ENCODE results near the gene SPINK4.

Gene SPINK4

DNA sequence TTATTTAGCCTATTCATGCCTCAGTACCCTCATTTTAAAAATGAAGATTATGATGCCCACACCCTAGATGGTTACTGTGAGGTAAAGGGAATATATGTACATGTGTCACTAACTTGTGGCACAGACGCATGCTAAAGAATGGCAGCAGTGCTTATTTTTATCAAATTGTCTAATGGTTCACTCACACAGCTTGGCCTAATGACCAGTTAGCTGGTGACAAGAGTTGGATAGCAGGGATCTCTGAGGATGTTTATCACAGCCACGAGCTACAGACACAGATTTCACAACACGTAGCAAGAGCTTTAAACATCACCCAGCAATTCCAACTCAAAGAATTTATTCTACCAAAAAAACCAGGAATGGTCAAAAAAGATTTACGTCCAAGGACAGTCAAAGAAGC, 17.3 kb downstream of the SPINK4 start:
- DNase-seq (ENCODE audit: low read depth in 2 of 2) = no peak

DNA sequence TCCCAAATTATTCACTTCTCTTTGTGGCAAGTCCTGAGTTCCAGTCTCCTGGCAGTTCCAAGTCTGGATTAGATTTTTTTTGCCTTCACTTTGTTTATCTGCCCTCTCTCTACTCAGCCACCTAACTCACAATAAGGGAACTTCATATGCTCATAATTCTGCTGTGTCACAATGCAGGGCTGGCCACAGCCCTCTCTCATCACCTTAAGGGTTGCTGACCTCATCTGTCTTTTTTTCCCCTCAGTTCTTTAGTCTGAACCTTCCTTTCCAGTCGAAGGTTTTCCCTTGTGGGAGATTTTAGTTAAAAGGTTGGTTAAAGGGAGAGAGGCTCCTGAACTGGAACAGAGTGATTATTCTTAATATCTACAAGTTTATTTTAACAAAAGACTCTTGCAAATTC, 20.4 kb downstream of the SPINK4 start:
- no peak for DNase-seq (ENCODE audit: low read depth in 2 of 2)

DNA sequence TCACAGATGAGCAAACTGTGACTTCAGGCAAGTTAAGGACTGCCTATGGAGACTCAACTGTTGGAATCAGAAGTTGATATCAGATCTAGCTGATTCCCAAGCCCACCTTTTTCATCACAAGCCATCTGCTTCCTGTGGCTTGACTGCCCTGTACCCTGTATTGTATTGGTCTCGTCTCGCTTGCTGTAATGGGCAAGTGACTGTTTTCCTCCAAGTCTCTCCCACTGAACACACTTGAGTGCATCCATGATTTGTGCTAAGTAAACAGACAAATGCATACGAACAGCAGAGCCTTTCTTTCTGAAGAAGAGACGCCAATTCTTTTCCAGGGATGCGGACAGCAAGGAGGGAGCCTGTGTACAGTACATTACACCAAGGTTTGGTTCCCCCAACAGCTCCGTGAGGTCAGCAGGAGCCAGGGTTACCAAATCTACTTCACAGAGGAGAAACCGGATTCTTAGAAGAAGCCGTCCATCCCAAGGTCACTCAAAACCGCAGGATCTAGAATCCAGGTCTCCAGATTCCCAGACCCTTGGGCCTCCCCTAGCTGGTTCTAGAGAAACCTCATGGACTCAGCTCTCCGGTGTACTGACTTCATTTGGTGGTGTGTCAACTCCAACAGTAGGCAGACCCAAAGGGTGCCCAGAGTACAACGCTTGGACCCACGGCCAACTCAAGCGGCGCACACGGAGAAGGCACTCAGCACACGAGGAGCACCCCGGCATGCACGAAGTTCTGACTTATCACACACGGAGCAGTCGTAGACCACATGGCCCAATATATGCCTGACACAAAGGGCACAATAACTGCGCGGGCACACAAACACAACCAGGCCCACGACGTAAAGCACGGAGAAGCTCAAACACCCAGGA, 23.4 kb downstream of the SPINK4 start:
- no peak for DNase-seq (ENCODE audit: low read depth in 2 of 2)

DNA sequence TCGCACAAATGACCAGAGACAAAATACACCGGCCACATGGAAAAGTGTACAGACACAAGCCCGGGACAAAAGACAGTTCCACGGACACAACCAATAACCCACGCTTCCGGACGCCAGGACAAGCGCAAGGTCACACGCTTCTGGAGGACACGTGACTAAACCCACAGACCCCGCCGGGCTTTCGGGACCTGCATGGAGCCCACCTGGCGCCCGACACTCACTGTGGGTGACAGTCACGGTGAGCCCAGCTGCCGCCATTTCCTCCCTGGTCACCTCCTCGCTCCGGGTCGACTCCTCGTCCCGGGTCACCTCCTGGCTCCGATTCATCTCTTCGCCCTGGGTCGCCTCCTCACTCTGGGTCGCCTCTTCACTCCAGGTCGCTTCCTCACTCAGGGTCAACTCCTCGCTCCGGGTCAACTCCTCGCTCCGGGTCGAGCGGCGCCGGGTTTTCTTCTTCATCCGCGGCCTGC, 24.1 kb downstream of the SPINK4 start:
- peak in 1 of 2 donors; percentile 20 for DNase-seq (ENCODE audit: low read depth in 2 of 2)

DNA sequence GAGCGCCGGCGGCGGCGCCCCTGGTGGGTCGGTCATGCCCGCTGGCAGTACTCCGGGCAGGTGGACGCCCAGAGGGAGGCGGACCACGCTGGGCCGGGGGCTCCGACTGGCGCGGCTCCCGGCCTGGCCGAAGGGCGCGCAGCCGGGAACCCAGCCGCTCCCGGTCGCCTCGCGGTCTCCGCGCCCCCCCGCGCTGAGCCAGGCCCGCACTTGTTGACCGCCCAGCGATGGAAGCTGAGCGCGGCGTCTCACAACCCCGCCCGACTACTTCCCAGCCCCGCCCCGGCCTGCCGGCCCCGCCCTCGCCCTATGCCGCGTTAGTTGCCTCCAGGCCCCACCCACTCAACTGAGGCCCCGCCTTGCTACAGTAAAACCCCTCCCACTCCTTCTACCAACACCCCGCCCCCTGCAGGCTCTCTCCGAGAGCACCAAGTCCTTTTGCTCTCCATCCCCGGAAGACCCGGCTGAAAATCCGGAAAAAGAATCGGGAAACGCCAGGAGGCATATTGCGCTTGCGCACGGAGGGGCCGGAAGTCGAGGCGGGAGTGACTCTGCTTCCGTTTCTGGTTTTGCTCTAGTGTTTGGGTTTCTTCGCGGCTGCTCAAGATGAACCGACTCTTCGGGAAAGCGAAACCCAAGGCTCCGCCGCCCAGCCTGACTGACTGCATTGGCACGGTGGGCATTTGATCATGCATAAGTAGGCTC, 24.7 kb downstream of the SPINK4 start, which contains the start of the genes BAG1 and CHMP5:
TSS of gene BAG1 (minus strand) at position 236 of the 705 bp plus-strand sequence.
TSS of gene CHMP5 (plus strand) at position 577 of the 705 bp plus-strand sequence. CDS start at position 607, 30 bp downstream.
- DNase-seq (ENCODE audit: low read depth in 2 of 2) = peak; percentile 99

DNA sequence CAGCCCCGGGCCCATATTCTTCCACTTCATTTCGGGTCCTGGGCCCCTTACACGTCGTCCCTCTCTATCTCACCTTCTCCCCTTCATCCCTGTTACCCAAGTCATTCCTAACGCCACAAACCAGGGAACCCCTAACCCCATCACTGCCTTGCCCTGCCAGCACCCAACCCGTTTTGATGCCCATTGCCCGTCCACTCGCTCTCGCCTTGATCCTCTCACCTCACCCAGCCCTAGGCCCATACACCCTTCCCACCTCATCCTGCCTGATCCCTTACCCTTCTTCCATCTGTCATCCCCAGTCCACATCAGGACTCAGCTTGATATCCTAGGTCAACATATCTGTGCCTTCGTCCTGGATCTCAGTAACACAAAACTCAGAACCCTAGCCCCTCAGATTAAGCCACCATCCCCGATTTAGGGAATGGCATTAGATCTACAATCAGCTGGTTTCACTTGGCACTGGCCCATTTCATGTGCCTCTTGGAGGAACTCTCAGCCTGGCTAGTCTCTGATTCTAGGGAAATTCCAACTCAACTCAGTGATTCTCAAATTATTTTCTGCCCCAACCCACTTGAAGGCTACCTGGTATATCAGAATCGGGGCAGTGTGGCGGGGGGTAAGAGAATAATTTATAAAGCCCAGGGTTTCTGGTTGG, 25.4 kb downstream of the SPINK4 start:
- DNase-seq (ENCODE audit: low read depth in 2 of 2) = no peak

DNA sequence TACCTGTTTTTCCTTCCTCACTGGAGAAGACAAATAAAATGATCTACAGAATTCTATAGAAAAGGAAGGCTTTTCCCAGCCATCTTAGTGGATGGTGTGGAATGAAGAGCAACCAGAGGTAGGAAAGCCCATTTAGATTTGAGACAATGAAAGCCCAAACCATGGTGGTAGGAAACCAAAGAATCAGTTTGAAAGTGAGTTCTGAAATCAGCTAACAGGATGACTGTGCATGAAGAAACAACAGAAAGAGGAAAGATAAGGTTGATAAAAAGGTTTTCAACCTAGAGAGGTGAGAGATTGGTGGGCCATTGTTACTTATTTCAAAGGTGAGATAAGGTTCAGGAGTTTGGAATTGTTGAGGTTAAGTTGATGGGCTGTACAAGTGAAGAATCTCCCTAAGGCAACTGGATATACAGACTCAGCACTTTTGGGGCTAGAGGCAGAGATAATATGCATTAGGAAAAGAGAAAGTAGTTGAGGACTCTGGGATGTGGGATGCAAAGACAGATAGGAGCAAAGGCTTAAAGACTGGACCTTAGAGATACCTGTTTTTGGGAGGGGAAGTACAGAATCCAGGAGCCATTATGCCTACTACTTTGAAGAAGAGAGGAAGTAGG, 27.3 kb downstream of the SPINK4 start:
- DNase-seq (ENCODE audit: low read depth in 2 of 2) = no peak

DNA sequence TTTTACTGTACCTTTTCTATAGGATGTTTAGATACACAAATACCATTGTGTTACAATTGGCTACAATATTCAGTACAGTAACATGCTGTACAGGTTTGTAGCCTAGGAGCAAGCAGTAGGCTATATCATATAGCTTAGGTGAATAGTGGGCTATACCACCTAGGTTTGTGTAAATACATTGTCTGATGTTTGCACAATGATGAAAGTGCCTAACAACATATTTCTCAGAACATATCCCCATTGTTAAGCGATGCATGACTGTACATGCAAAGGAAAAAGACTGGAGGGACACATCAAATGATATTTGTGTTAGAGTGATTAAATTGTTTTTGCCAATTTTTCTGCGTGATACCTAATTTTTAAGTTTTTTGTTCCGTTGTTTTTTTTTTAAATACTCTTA, 30.2 kb downstream of the SPINK4 start:
- DNase-seq (ENCODE audit: low read depth in 2 of 2) = no peak

DNA sequence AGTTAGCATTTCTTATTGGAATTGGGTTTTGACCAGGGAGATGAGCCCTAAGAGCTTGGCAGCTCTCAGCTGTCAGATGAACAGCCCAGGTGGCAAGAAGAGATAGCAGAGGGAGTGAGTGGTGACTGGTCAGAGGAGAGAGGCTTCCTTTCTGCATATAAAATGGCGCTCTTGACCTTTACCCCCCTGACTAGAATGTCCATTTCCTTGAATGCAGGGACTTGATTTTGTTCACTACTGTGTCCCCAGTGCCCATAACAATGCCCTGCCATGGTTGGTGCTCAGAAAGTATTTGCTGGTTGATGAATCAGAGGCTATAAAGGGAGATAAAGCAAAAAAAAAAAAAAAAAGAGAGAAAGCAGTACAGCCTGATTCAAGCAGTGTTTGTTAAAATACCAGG, 32.1 kb downstream of the SPINK4 start:
- no peak for DNase-seq (ENCODE audit: low read depth in 2 of 2)

DNA sequence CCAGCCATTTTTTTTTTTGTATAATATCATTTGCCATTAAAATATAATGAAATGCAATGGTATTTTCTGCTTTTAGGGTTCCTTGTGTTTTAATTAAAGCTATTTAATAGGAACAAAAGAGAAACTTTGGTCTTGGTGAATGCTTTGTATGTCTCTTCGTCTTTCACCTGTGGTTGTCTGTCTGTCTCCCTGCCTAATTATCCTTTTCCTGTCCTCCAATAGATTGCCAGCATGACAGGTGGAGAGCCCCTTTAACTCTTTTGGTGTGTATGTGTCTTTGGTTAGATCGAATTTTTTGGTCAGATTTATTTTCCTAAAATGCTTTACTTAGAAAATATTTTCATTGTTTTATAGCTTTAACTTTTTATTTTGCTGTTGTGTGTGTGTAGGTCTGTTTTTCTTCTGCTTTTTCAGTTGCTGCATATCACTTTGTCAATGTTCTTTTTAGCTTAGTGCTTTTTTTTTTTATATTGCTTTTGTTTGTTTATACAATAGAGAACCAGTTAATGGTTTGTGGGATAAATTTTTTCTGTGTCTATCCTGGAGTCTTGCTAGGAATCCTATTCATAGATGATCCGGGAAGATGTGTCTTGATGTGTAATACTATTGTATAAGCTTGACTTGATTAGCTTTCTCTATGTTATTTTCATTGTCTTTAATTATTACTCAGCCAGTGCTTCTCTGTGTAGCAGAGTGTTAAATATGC, 33.5 kb downstream of the SPINK4 start:
- DNase-seq (ENCODE audit: low read depth in 2 of 2) = no peak

DNA sequence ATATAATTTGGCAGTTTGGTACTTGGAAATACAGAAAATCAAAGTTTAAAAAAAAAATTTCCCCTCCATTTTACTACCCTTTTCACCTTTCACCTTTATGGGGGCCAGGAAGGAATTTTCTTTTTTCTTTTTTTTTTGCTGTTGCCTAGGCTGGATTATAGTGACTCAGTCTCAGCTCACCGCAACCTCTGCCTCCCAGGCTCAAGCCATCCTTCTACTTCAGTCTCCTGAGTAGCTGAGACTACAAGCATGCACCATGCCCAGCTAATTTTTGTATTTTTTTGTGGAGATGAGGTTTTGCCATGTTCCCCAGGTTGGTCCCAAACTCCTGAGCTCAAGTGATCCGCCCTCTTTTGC, 34.0 kb downstream of the SPINK4 start:
- no peak for DNase-seq (ENCODE audit: low read depth in 2 of 2)

DNA sequence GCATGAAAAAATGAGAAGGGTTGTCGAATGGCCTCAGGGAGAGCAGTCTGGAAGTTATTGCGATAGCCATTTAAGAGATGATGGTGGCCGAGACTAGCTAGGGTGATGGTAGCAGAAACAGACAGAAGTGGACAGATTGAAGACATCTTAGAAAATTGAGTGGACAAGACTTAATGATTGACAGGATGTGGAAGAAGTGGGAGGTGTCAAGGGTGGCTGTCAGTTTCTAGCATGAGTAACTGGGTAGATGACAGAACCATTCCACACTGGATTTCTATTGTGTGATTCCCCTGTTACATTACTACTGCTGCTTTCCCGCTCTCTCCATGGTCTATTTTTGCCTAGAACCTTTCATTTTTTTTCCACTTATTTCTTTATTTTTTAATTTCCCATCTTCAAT, 37.5 kb downstream of the SPINK4 start:
- DNase-seq (ENCODE audit: low read depth in 2 of 2) = no peak

DNA sequence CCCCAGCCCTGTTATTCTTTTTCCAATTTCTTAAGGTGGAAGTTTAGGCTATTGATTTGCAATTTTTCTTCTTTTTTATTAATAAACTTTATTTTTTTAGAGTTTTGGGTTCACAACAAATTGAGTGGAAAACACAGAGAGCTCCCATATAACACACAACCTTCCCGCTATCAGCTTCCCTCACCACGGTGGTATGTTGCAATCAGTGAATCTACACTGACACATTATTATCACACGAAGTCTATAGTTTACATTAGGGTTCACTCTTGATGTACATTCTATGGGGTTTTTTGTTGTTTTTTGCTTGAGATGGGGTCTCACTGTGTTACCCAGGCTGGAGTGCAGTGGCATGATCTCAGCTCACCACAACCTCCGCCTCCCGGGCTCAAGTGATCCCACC, 45.5 kb downstream of the SPINK4 start:
- DNase-seq (ENCODE audit: low read depth in 2 of 2) = no peak

DNA sequence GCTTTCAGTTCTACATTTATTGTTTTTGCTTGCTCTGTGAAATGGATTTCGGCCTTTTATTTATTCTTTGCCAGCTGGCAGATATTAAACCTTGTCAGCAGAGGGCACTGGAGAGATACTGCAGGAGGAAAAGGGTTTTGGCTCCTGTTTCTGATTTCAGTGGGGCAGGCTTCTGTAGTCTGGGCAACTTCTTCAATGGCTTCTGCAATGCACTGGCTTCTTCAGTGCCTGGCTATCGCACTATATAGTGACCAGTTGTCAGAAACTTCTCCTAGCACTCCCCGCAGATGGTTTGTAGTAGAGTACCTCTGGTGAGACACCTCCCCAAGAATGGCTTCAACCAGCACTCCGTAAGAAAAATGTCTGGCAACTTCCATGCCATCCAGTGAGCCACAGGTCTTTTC, 47.1 kb downstream of the SPINK4 start:
- DNase-seq (ENCODE audit: low read depth in 2 of 2) = no peak

DNA sequence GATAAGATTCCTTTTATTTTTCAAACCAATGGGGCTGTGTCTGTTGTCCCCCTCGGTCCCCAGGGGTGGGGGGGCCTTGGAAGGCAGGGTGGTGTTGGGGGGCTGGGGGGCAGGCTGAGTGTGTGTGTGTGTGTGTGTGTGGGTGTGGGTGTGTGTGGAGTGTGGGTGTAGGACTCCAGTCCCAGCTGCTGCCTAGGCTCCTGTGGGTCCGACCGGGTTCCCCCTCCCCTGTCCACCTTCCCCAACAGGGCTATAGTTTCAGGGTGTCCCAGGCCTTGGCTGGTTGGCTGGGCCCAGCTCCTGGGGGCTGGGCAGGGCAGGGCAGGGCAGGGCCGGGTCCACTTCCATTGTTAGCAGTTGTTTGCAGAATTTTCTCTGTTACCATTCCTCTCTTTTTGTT, 48.3 kb downstream of the SPINK4 start:
- no peak for DNase-seq (ENCODE audit: low read depth in 2 of 2)

DNA sequence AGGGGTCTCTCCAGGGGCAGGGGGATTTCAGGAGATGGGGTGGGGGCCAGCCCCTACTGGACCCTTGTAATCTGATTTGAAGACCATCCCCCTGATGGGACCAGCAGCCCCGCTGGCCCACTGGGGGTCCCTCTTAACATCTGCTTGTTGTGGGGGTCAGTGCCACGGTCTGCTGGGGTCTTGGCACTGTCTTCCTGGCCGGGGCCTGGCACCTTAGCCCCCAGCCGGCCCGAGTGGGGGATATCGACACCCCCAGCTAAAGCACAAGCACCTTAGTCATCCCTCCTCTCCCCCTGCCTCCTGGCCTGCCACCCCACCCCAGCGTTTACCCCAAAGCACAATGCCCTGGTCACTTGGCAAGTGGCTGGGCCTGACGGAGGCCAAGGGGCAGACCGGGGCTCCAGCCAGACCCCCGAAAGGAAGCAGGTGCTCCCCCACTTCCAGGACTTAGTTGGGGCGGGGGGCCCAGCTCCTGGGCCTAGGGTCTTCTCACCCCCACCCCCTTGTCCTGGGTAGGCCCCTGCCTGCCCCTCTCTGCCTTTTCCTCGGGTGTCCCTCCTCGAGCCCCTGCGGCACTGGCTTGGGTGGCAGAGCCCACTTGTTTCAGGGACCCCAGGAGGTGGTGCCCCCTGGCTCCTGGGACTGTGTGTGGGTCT, 49.0 kb downstream of the SPINK4 start:
- no peak for DNase-seq (ENCODE audit: low read depth in 2 of 2)

DNA sequence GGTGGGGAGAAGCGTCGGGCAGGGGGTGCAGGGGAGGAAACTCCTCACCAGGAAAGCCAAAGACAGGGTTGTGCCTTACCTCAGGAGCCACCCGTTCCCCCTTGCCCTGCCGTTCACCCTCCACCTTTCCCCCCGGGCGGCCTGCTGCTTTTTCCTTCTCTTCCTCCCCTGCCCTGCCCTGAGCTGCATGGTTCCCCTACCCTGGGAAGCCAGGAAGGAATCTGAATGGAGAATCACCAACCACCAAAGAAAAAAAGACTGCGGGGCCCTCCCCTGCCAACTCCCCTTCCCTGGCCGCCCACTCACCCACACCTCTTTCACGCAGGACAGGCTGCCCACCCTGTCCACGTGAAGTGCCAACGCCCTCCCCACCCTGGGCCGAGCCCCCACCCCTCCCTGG, 49.5 kb downstream of the SPINK4 start:
- DNase-seq (ENCODE audit: low read depth in 2 of 2) = no peak

DNA sequence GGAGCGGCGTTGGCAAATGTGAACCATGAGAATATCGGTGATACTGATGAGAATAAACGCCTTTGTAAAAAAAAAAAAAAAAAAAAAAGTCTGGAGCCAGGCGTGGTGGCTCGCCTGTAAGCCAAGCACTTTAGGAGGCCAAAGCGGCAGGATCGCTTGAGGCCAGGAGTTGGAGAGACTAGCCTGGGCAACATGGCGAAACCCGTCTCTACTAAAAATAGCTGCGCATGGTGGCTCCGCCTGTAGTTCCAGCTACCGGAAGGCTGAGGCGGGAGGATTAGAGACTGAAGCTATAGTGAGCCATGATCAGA, 49.9 kb downstream of the SPINK4 start:
- no peak for DNase-seq (ENCODE audit: low read depth in 2 of 2)

DNA sequence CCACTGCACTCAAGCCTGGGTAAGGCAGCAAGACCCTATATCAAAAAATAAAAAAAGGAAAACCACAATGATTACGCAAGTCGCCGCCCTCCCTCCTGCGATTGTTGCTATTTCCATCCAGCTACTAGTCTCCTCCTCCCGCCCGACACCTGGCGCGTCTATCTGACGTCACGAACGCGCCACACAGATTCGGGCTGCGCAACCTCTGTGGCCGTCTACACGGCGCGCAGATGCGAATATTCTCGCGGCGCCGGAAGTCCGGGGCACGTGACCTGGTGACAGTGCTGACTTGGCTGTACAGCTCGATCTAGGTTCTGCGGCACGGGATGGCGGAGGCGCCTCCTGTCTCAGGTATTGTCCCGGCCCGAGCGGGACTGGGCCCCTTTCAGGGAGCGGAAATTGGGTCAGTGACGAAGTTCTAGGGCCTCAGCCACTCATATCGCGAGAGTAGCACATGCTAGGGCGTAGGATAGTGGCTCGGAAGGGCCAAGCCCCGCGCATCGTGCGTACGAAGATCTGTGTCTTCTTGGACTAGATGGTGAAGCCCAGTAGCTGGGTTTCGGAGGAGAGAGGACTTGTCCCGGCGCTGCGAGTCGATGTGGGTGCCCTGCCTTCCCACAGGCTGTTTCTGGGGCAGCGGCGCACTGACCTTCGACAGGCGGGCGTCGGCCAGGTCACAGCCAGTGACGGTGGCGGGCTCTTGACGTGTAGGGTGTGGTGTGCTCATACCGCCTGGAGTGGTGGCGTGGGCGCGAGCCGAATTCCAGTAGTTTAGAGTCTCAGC, 50.5 kb downstream of the SPINK4 start, which contains the start of gene NFX1:
TSS of gene NFX1 (plus strand) at position 270 of the 784 bp plus-strand sequence. CDS start at position 327, 57 bp downstream.
- peak; percentile 97 for DNase-seq (ENCODE audit: low read depth in 2 of 2)

DNA sequence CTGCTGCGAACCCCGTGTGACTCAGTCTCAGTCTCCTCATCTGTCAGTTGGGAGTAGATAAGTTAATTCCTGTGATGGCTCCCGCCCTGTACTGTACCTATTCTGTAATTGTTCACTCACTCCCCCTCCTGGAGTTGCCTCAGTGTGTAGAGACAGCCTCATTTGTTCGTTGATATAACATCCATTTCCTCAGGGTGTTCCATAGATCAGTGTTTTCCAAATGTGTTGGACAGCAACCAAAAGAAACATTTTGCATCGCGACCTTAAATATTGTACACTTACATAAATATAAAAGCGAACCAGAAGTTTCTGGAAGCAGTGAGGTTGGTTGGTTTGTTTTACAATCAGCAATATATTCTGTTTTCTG, 51.0 kb downstream of the SPINK4 start:
- DNase-seq (ENCODE audit: low read depth in 2 of 2) = no peak
